H1 (cell line): Measurements from ENCODE around the gene COLEC12. TPM values are rescaled to one million over a fixed set of nuclear protein-coding genes. Genes with fewer than 3 reads are reported as not detected.

Source experiments
- CTCF ChIA-PET: fragments of 300-600 bp; sonication (Branson Sonifier 250); formaldehyde crosslinking; loops from one replicate; lab custom pipeline; 2021; ENCODE audit not compliant: partially characterized antibody; lab: Charles Lee
- POLR2A ChIA-PET: fragments of 300-600 bp; sonication (Branson Sonifier 250); formaldehyde crosslinking; loops from one replicate; lab custom pipeline; 2021; ENCODE audit warnings: inconsistent platforms; ENCODE audit not compliant: partially characterized antibody; lab: Charles Lee
- DNase-seq, 2 experiments: peaks; one replicate each; pipeline versions ENCODE4 v3.0.0 to v3.0.0-alpha.2; 2010 to 2022; ENCODE audit warnings: low spot score in 2 of 2, low read depth in 1 of 2, mixed read lengths in 1 of 2
- FAIRE-seq: peaks from 2 replicates; lab custom pipeline; 2011; peaks lifted over from hg19 to GRCh38; lab: Jason Lieb, UNC
- H2AFZ ChIP-seq: 2 replicates; pipeline ENCODE4 v1.8.1; 2012; ENCODE audit warnings: low read length, inconsistent platforms
- H2AK5ac ChIP-seq: 2 replicates; pipeline ENCODE4 v1.6.1; 2013; ENCODE audit warnings: low read depth, low read length
- H2BK120ac ChIP-seq: replicated peaks from 2 replicates; pipeline ENCODE3; 2013; ENCODE audit warnings: low read depth, low read length, inconsistent platforms
- H2BK12ac ChIP-seq: 2 replicates; pipeline ENCODE4 v1.6.1; 2013; ENCODE audit warnings: low read depth, low read length
- H2BK15ac ChIP-seq: 2 replicates; pipeline ENCODE4 v1.6.1; 2013; ENCODE audit warnings: low read length
- H2BK20ac ChIP-seq: 2 replicates; pipeline ENCODE4 v1.6.1; 2013; ENCODE audit warnings: low read length
- H2BK5ac ChIP-seq: 2 replicates; pipeline ENCODE4 v1.6.1; 2013; ENCODE audit warnings: low read depth, low read length
- H3K14ac ChIP-seq: 2 replicates; pipeline ENCODE4 v1.6.1; 2013; ENCODE audit warnings: inconsistent platforms; ENCODE audit not compliant: insufficient read length
- H3K18ac ChIP-seq: 2 replicates; pipeline ENCODE4 v1.6.1; 2013; ENCODE audit warnings: low read length; ENCODE audit errors: extremely low read depth
- H3K23ac ChIP-seq: 2 replicates; pipeline ENCODE4 v1.6.1; 2013; ENCODE audit warnings: inconsistent platforms; ENCODE audit not compliant: insufficient read length
- H3K23me2 ChIP-seq: 2 replicates; pipeline ENCODE4 v1.6.1; 2013; ENCODE audit warnings: low read depth, low read length
- H3K27ac ChIP-seq: 2 replicates; pipeline ENCODE4 v1.6.1; 2011; ENCODE audit warnings: low read depth, low read length, inconsistent platforms
- H3K27me3 ChIP-seq, 4 experiments: replicated peaks in 1 of 4; 1 replicate in 1 of 4; 2 replicates in 3 of 4; pipeline versions ENCODE4 v1.6.1 to v1.8.1; 2011 to 2013; ENCODE audit warnings: low read length in 3 of 4, mild to moderate bottlenecking in 3 of 4, inconsistent platforms in 2 of 4, mixed read lengths in 2 of 4, moderate library complexity in 1 of 4; ENCODE audit not compliant: control insufficient read depth in 3 of 4, insufficient read depth in 3 of 4; ENCODE audit errors: extremely low read depth in 1 of 4
- H3K36me3 ChIP-seq, 4 experiments: 2 replicates each; pipeline versions ENCODE4 v1.6.1 to v1.8.1; 2011 to 2013; ENCODE audit warnings: mild to moderate bottlenecking in 4 of 4, low read length in 3 of 4, moderate library complexity in 2 of 4, control low read depth in 1 of 4, inconsistent platforms in 1 of 4; ENCODE audit not compliant: insufficient read depth in 4 of 4, control insufficient read depth in 2 of 4
- H3K4ac ChIP-seq: replicated peaks from 2 replicates; pipeline ENCODE3; 2013; ENCODE audit warnings: low read length, low read depth, mixed read lengths, inconsistent platforms; ENCODE audit not compliant: insufficient read length
- H3K4me1 ChIP-seq, 4 experiments: replicated peaks in 1 of 4; 1 replicate in 1 of 4; 2 replicates in 3 of 4; pipeline versions ENCODE4 v1.6.1 to v1.8.1; 2011 to 2013; ENCODE audit warnings: low read length in 3 of 4, inconsistent platforms in 2 of 4, mixed read lengths in 1 of 4; ENCODE audit not compliant: insufficient read depth in 4 of 4, control insufficient read depth in 3 of 4
- H3K4me2 ChIP-seq, 2 experiments: 2 replicates each; pipeline versions ENCODE4 v1.6.1 to v1.8.1; 2011 to 2013; ENCODE audit warnings: low read depth in 2 of 2, low read length in 2 of 2, control low read depth in 1 of 2, inconsistent platforms in 1 of 2, mild to moderate bottlenecking in 1 of 2; ENCODE audit not compliant: insufficient read depth in 1 of 2
- H3K4me3 ChIP-seq, 4 experiments: fragments of 200-600, 300-600 bp in 1 of 4; sonication (generic), shearing (Covaris generic), sonication (Bioruptor Twin) in 1 of 4; 2 replicates each; pipeline versions ENCODE4 v1.5.1 to v1.8.1; 2011 to 2016; ENCODE audit warnings: low read length in 4 of 4, low read depth in 3 of 4, control low read depth in 2 of 4, inconsistent platforms in 2 of 4, mild to moderate bottlenecking in 2 of 4, mixed read lengths in 1 of 4, moderate library complexity in 1 of 4; ENCODE audit not compliant: insufficient read depth in 2 of 4; ENCODE audit errors: extremely low read depth in 1 of 4
- H3K56ac ChIP-seq: replicated peaks from 2 replicates; pipeline ENCODE3; 2013; ENCODE audit warnings: low read depth, mild to moderate bottlenecking, mixed read lengths, low read length, inconsistent platforms; ENCODE audit not compliant: insufficient read length
- H3K79me1 ChIP-seq: 2 replicates; pipeline ENCODE4 v1.6.1; 2013; ENCODE audit warnings: low read depth, low read length, control low read depth
- H3K79me2 ChIP-seq, 2 experiments: 2 replicates each; pipeline versions ENCODE4 v1.6.1 to v1.8.1; 2012 to 2013; ENCODE audit warnings: low read length in 2 of 2, mild to moderate bottlenecking in 2 of 2, inconsistent platforms in 1 of 2; ENCODE audit not compliant: insufficient read depth in 2 of 2, control insufficient read depth in 1 of 2
- H3K9ac ChIP-seq, 4 experiments: replicated peaks in 1 of 4; 1 replicate in 1 of 4; 2 replicates in 3 of 4; pipeline versions ENCODE4 v1.6.1 to v1.8.1; 2011 to 2013; ENCODE audit warnings: low read depth in 3 of 4, low read length in 3 of 4, control low read depth in 2 of 4, mild to moderate bottlenecking in 2 of 4, moderate library complexity in 2 of 4, inconsistent platforms in 1 of 4; ENCODE audit errors: extremely low read depth in 1 of 4
- H3K9me3 ChIP-seq, 2 experiments: 2 replicates each; pipeline versions ENCODE4 v1.6.1 to v1.8.1; 2012 to 2013; ENCODE audit warnings: mild to moderate bottlenecking in 2 of 2, moderate library complexity in 2 of 2, control low read depth in 1 of 2, inconsistent platforms in 1 of 2, low read depth in 1 of 2, low read length in 1 of 2, mixed read lengths in 1 of 2; ENCODE audit not compliant: insufficient read depth in 2 of 2
- H4K20me1 ChIP-seq, 2 experiments: replicated peaks in 1 of 2; 2 replicates each; pipeline versions ENCODE3 to v1.8.1; 2011 to 2013; ENCODE audit warnings: inconsistent platforms in 2 of 2, low read length in 2 of 2, mild to moderate bottlenecking in 1 of 2; ENCODE audit not compliant: insufficient read depth in 2 of 2, control insufficient read depth in 1 of 2
- H4K5ac ChIP-seq: 2 replicates; pipeline ENCODE4 v1.6.1; 2013; ENCODE audit warnings: low read length, low read depth, mixed read lengths, inconsistent platforms; ENCODE audit not compliant: insufficient read length
- H4K8ac ChIP-seq: 2 replicates; pipeline ENCODE4 v1.8.0; 2013; ENCODE audit warnings: mild to moderate bottlenecking, moderate library complexity, low read length, inconsistent platforms; ENCODE audit not compliant: insufficient read depth; ENCODE audit errors: extremely low read depth
- H4K91ac ChIP-seq: replicated peaks from 2 replicates; pipeline ENCODE3; 2013; ENCODE audit warnings: low read length, mixed read lengths, inconsistent platforms; ENCODE audit not compliant: insufficient read length
- MAFK ChIP-seq: IDR thresholded peaks from 2 replicates; pipeline ENCODE4 v1.6.1; 2012; ENCODE audit warnings: low read depth, mild to moderate bottlenecking, improper control_type of control experiment, low read length
- WGBS, 2 experiments: shearing (Covaris generic) in 1 of 2; methylation state at CpG; one replicate each; pipeline versions ENCODE4 v1.1.6 to v1.1.7; 2013 to 2015; ENCODE audit warnings: low lambda C conversion rate in 2 of 2, mixed read lengths in 2 of 2, inconsistent platforms in 1 of 2, low coverage in 1 of 2, missing lambda C conversion rate in 1 of 2; ENCODE audit not compliant: insufficient replicate concordance in 2 of 2, insufficient coverage in 1 of 2, insufficient read length in 1 of 2; ENCODE audit errors: extremely low coverage in 1 of 2, missing lambda C conversion rate in 1 of 2; 5-methylcytosine and 5-hydroxymethylcytosine counted together
- polyA plus RNA-seq, 7 experiments: library from polyadenylated mRNA; depleted of rRNA in 3 of 7; stranded (reverse) in 5 of 7; unstranded in 2 of 7; fragments of >200 nt in 5 of 7; fragments of 200-250 nt in 2 of 7; gene quantifications; 1 replicate in 5 of 7; 2 replicates in 1 of 7; 4 replicates in 1 of 7; pipeline versions ENCODE4 v1.2.1 to v1.2.3, GENCODE V29; 2011 to 2013; ENCODE audit warnings: missing spikeins in 2 of 7, mixed read lengths in 2 of 7
- total RNA-seq: library from RNA; stranded (reverse); fragmentation: NEBNext Ultra II Directional; extraction: Animal tissue kit (Norgen Biotek cat#: 25700); gene quantifications from 2 replicates; pipeline ENCODE4 v1.2.1, GENCODE V29; 2021

Gene COLEC12
- total and polyA plus RNA-seq, 2 of the 8 experiments (the other 6 are each of a cell fraction or from before 2014, with no cell fraction given) = 0.44 to 2.3 TPM

DNA sequence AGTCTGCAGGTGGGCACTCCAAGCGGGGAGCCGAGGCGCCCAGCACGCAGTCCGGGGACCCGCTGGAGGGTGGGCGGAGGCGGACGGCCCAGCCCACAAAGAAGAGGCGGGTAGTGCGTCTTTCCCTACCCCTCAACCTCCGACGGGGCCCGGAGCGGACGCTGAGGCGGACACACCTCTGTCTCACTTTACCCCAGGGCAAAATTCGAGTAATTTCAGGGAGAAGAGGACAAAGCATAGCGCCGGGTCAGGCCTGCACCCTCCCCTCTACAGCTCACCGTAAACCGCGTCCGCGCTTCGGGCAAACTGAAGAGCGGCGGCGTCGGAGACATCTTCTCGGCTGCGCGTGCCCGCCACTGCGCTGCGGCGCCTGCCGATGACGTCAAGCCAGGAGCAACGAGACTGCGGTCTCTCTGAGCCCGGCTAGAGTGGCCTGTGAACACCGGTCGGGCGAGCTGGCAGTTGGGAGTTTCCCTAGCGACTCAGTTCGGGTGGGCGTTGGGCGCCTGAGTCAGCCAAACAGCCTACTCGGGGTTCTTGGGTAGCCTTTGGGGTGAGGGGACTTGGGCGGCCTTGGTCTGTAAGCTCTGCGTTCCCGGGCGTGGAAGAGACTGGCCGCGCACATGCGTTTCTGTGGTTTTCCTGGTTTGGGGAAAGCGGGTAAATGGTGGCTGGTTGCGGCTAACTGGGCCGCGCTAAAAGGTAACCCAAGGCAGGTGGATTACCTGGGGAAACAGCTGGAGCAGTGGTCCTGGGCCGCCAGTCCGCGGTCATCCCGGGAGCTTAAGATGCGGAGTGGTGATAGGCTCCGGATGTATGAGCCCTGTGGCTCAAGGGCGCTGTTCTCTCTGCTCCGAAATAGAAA, 232.6 kb downstream of the COLEC12 start, which contains the start of gene THOC1:
Gene THOC1 (minus strand): TSS at position 360 of the 865 bp plus-strand sequence. CDS start 28 bp downstream, at position 332.
- peaks cover 0 to 22% (median 18%) of the 10 kb centered on the region in 4 experiments; a peak in 7 of 8 replicates for H3K36me3 ChIP-seq
- H3K27ac ChIP-seq = peak within 1 kb of the TSS; percentile 87
- H4K20me1 ChIP-seq = no peaks in the 10 kb centered on the region
- peak within 1 kb of the TSS; percentile 15 for H4K91ac ChIP-seq
- peak within 1 kb of the TSS; percentile 66 for H3K56ac ChIP-seq
- no peak within 1 kb of the TSS for H2BK20ac ChIP-seq
- no peak within 1 kb of the TSS for H2AK5ac ChIP-seq
- FAIRE-seq (no peak), DNase-seq (peak; percentile 62 to 97)
- no peaks in the 10 kb centered on the region for H3K9me3 ChIP-seq
- peak within 1 kb of the TSS; percentile 88 for H3K18ac ChIP-seq
- peaks cover 5 to 32% of the 10 kb centered on the region in 2 experiments; a peak in 3 of 4 replicates for H3K79me2 ChIP-seq
- peak within 1 kb of the TSS; percentile 84 to 94 for H3K4me2 ChIP-seq
- no peak within 1 kb of the TSS for H3K14ac ChIP-seq
- H3K4ac ChIP-seq = no peak within 1 kb of the TSS
- CTCF ChIA-PET = interaction anchor here (1.1 to 1.8 kb wide), 5 partner anchors 10 to 444 kb away, joined by 4 to 8 read pairs (median 4); partner anchors contain the start of gene ENOSF1
- WGBS, 2 experiments = 1% methylated on average over 65 of the region's 69 CpGs; no CpG with 5 or more reads in 1 of the 2 experiments
- peak within 1 kb of the TSS; percentile 79 to 96 (median 92) for H3K4me3 ChIP-seq
- H2BK12ac ChIP-seq = no peak within 1 kb of the TSS
- H3K9ac ChIP-seq = peak within 1 kb of the TSS; percentile 90 to 95 (median 92)
- H3K27me3 ChIP-seq = peaks cover 0 to 1% (median 0%) of the 10 kb centered on the region in 4 experiments; a peak in 1 of 7 replicates
- H4K8ac ChIP-seq = peak within 1 kb of the TSS; percentile 99; the same call in 1 of the 2 replicates
- POLR2A ChIA-PET = interaction anchor here (0.6 to 2.4 kb wide), 15 partner anchors 12 to 418 kb away, joined by 3 to 8 read pairs (median 4); no protein-coding TSS in a partner anchor
- H2AFZ ChIP-seq = peak within 1 kb of the TSS; percentile 61
- peaks cover 5% of the 10 kb centered on the region for H3K23me2 ChIP-seq
- H3K79me1 ChIP-seq = peaks cover 2% of the 10 kb centered on the region; the same call in 1 of the 2 replicates
- no peak within 1 kb of the TSS for H3K23ac ChIP-seq
- peaks cover 0 to 3% (median 3%) of the 10 kb centered on the region in 4 experiments; a peak in 6 of 7 replicates for H3K4me1 ChIP-seq
- H2BK15ac ChIP-seq = no peak within 1 kb of the TSS
- H4K5ac ChIP-seq = peak within 1 kb of the TSS; percentile 87
- H2BK120ac ChIP-seq = no peak within 1 kb of the TSS
- H2BK5ac ChIP-seq = peak within 1 kb of the TSS; percentile 84
- TF ChIP-seq MAFK = no peak
